Measurements from ENCODE around the gene PAM.

DNA sequence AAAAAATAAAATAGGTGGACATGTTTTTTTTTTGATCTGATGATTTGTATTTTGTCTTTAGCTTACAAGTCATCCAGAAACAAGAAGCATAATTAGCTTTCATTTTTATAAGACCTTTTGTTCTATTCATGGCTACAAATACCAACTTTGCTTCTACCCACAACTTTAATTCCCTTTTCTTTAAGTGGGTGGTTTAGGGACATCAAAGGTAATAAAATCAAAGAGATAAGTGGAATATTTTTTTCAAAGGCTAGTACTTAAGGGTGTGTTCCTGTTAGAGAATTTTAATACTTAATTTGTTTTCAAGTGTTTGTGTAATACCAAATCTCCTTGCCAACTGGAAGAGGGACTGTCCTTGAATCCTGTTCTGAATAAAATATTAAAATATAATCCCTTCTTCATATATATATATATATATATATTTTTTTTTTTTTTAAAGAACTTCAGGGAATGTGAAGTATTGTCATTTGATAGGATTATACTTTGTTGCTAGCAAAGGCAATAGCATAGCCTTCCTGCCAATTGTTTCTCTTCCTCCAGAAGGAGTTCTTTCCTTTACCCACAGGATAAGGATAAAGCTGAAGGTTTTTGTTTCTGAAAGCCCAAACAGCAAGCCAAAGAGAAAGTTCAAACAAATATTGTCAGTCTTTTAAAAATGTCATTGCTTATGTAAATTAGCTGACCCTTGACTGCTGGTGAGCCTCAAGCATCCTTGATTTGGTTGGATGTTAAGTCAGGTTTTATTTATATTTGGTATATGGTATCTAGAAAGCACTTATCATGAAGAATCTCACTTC is 108.9 kb downstream of the PAM start:
- TF ChIP-seq YY1 (IDR thresholded peaks at IDR 0.05; ENCODE audit: insufficient read depth, insufficient read length) (no peak), ZNF274 (IDR thresholded peaks at IDR 0.05; ENCODE audit: low read depth, low read length) (no peak)
